Measurements from ENCODE around the gene IMPA2. TPM values are rescaled to one million over a fixed set of nuclear protein-coding genes. Genes with fewer than 3 reads are reported as not detected.
A peak's percentile ranks its signal among the peaks of the same experiment; 100 is the strongest.

The IMPA2 gene
- total and polyA plus RNA-seq, 2 of the 13 experiments (the other 11 are each of a cell fraction or from before 2014, with no cell fraction given): 37.8 to 71.8 TPM

- TF ChIP-seq ZNF790 (CRISPR knock-in tag; IDR thresholded peaks at IDR 0.05; ENCODE audit: borderline replicate concordance) (0 out of 2 replicates have a peak, but pooled peaks have one; percentile 41), ESRRA (CRISPR knock-in tag; IDR thresholded peaks at IDR 0.05; ENCODE audit: low read depth) (peak; percentile 61; the same call in 1 of the 2 replicates), AGO2 (optimal IDR thresholded peaks at IDR 0.05; ENCODE audit: low read depth, low read length) (no peak), ZNF136 (CRISPR knock-in tag; IDR thresholded peaks at IDR 0.05; ENCODE audit: low read depth) (0 out of 2 replicates have a peak, but pooled peaks have one; percentile 71), MTA1 (CRISPR knock-in tag; IDR thresholded peaks at IDR 0.05; ENCODE audit: borderline replicate concordance) (0 out of 2 replicates have a peak, but pooled peaks have one; percentile 90), ZNF337 (CRISPR knock-in tag; IDR thresholded peaks at IDR 0.05; ENCODE audit: borderline replicate concordance, low read depth) (no peak), BCL3 (CRISPR knock-in tag; IDR thresholded peaks at IDR 0.05) (peak; percentile 83; the same call in 1 of the 2 replicates), ZNF547 (CRISPR knock-in tag; IDR thresholded peaks at IDR 0.05) (peak; percentile 66; the same call in 1 of the 2 replicates), ARNTL (CRISPR knock-in tag; IDR thresholded peaks at IDR 0.05) (peak; percentile 66), ARNT (IDR thresholded peaks at IDR 0.05) (no peak), ZFX (CRISPR knock-in tag; IDR thresholded peaks at IDR 0.05; ENCODE audit: low read depth) (peak; percentile 83), ZBTB38 (CRISPR knock-in tag; IDR thresholded peaks at IDR 0.05) (peak; percentile 87), ZNF567 (CRISPR knock-in tag; IDR thresholded peaks at IDR 0.05; ENCODE audit: borderline replicate concordance) (0 out of 2 replicates have a peak, but pooled peaks have one; percentile 19), ZNF883 (CRISPR knock-in tag; IDR thresholded peaks at IDR 0.05; ENCODE audit: not compliant biosample characterization) (peak; percentile 73), ZNF552 (CRISPR knock-in tag; IDR thresholded peaks at IDR 0.05; ENCODE audit: borderline replicate concordance) (0 out of 2 replicates have a peak, but pooled peaks have one; percentile 37), ZNF777 (CRISPR knock-in tag; IDR thresholded peaks at IDR 0.05) (peak; percentile 76), ZFAT (CRISPR knock-in tag; conservative IDR thresholded peaks at IDR 0.05) (no peak), ZNF761 (CRISPR knock-in tag; conservative IDR thresholded peaks at IDR 0.05) (peak; percentile 72; the same call in 1 of the 2 replicates), BCLAF1 (IDR thresholded peaks at IDR 0.05) (no peak)
- TF ChIP-seq, protein P1, sequence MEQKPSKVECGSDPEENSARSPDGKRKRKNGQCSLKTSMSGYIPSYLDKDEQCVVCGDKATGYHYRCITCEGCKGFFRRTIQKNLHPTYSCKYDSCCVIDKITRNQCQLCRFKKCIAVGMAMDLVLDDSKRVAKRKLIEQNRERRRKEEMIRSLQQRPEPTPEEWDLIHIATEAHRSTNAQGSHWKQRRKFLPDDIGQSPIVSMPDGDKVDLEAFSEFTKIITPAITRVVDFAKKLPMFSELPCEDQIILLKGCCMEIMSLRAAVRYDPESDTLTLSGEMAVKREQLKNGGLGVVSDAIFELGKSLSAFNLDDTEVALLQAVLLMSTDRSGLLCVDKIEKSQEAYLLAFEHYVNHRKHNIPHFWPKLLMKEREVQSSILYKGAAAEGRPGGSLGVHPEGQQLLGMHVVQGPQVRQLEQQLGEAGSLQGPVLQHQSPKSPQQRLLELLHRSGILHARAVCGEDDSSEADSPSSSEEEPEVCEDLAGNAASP (CRISPR knock-in tag; IDR thresholded peaks at IDR 0.05; ENCODE audit: borderline replicate concordance): peak; percentile 74; the same call in 1 of the 2 replicates
- TF ChIP-seq, protein P2, sequence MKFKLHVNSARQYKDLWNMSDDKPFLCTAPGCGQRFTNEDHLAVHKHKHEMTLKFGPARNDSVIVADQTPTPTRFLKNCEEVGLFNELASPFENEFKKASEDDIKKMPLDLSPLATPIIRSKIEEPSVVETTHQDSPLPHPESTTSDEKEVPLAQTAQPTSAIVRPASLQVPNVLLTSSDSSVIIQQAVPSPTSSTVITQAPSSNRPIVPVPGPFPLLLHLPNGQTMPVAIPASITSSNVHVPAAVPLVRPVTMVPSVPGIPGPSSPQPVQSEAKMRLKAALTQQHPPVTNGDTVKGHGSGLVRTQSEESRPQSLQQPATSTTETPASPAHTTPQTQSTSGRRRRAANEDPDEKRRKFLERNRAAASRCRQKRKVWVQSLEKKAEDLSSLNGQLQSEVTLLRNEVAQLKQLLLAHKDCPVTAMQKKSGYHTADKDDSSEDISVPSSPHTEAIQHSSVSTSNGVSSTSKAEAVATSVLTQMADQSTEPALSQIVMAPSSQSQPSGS (CRISPR knock-in tag; IDR thresholded peaks at IDR 0.05): peak; percentile 65; the same call in 1 of the 2 replicates
Measured at GRCh38 chr18:12038639-12039539, 57.6 kb downstream of the IMPA2 start (continued).

Measured in HepG2 (cell line).